HG03103 (cell line): ENCODE measurements around the gene DMRT1.

Source experiments
- ATAC-seq: cut with Tn5 transposase; IDR thresholded peaks from one replicate; pipeline ENCODE4 v1.9.1; 2021; ENCODE audit warnings: low read depth; ENCODE audit not compliant: unreplicated experiment

DMRT1 gene

DNA sequence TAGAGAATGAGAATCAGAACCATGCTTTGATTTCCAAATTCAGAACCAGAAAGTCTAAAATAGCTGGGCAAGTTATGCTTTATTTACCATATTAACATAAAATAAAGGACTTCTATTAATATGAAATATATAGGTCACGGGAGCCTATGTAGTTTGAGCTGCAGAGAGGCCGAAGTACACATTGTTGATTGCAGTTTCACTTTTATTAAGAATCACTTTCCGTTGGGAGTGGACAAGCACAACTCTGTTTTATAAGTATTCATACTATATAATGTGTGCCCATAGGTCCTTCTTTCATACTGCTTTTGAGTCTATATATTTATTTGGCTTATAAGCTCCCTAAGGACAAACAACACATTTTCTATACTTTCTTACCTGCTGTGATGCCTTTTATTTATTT lies 76.2 kb downstream of the DMRT1 start:
- ATAC-seq = no peak

- no peak for ATAC-seq
Measured at GRCh38 chr9:920927-921326, 79.4 kb downstream of the DMRT1 start.

GRCh38 chr9:922171-922570 lies 80.7 kb downstream of the DMRT1 start:
- no peak for ATAC-seq

DNA sequence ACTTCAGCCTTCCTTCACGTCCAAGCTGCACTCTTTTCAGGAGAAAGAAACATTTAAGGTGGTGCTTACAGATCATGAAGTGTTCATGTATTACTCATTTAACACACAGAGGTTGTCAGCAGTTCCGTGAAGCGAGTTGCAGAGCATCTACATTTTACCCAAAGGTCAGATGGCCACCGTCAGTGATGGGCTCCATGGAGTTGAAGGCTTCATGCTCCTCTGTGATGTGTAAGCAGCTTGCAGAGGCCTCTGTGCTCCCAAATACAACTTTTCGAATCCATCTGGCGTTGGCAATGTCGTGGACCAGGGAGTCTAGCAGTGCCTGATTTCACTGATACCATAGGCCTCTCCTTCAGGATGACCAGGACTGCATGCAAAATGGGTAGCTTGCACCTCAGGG lies 81.2 kb downstream of the DMRT1 start:
- no peak for ATAC-seq

DNA sequence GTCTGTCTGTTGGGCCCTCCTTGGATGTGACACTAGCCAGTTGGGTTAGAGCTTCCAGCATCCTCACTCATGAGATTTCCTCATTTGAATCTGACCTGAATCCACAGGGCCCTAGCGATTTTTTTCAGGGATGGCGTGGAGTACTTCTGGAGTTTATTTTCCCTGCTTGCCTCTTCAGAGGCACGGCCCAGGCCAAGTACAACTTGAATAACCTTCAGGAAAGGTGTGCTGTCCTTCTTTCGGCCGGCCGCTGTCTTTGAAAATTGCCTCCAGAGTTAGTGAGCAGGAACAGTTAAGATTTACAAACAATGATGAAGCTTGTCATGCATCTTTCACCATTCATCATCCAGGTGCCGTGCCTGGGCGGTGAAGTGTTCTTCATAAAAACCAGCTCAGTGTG lies 85.5 kb downstream of the DMRT1 start:
- ATAC-seq = no peak

DNA sequence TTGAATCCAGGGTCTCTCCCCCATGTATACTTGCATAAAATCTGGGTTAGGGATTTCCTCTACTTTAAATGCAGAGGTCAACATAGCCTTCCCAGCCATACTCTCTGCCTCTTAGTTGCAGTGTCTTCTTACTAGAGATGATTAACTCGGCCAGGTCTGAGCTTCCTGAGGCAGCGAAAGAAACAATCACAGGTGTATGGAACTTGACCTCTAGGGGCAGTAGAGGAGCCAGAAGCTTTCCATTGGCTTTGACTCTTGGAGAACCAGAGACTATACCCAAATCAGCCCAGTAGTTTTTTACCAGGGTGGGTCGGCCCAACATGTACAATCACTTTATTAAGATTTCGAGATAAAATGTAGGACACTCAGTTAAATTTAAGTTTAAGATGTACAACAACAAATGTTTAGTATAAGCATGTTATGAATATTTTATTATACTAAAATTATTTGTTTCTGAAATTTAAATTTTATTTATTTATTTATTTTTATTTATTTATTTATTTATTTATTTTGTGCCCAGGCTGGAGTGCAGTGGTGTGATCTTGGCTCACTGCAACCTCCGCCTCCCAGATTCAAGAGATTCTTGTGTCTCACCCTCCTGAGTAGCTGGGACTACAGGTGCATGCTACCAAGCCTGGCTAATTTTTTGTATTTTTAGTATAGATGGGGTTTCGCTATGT lies 87.0 kb downstream of the DMRT1 start:
- peak; percentile 89 for ATAC-seq

GRCh38 chr9:929719-930118 lies 88.2 kb downstream of the DMRT1 start:
- no peak for ATAC-seq

DNA sequence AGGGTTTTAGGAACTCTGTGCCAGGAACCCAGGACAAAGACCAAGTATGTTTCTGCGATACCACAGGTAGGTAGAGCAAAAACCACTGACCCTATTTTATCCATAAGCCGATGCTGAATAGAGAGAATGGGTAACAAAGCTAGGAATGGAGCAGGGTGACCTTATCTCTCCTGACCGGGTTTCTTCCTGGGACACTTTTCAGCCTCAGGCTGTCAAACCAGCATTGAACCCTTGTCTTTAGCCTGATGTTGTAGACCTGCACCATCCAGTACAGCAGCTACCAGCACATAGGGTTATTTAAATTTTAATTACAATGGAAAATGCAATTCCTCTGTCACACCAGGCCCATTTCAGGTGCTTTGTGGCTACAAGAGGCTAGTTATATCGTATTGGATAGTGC lies 91.9 kb downstream of the DMRT1 start:
- ATAC-seq = no peak

DNA sequence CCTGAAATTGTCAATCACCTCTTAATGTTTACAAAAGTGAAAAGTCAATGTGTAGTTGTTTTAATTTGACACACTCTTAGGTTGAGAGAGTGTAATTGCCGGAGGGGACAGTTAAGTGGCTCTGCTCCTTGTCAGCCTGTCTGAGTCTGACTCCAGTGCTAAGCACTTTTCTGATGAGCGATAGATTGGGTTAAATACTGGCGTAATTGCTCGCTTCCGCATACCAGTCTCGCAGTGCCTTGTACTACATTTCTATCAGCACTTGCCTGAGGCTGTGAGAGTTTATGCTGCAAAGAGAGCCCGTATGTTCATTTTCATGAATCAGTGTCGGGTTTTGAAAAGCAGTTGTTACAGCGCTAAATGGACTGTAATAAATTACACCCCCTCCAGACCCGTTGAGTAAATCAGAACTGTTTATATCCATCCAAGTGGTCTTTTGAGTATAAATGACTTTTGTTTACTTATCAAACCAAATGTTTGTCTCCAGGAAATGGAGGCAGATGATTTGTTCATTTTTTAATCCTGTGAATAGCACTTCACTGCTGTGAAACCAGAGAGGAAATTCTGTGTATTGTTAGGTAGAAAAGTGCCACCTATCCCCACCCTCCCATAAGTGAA lies 94.0 kb downstream of the DMRT1 start:
- ATAC-seq = no peak

GRCh38 chr9:942805-943580 lies 101.5 kb downstream of the DMRT1 start:
- ATAC-seq = no peak

GRCh38 chr9:947985-948384 lies 106.5 kb downstream of the DMRT1 start:
- no peak for ATAC-seq

- no peak for ATAC-seq
Measured at GRCh38 chr9:948497-948896, 107.0 kb downstream of the DMRT1 start.

GRCh38 chr9:950139-950538 lies 108.6 kb downstream of the DMRT1 start:
- no peak for ATAC-seq

GRCh38 chr9:952546-952945 lies 111.0 kb downstream of the DMRT1 start:
- no peak for ATAC-seq

- ATAC-seq = no peak
Measured at GRCh38 chr9:959105-959504, 117.6 kb downstream of the DMRT1 start.

DNA sequence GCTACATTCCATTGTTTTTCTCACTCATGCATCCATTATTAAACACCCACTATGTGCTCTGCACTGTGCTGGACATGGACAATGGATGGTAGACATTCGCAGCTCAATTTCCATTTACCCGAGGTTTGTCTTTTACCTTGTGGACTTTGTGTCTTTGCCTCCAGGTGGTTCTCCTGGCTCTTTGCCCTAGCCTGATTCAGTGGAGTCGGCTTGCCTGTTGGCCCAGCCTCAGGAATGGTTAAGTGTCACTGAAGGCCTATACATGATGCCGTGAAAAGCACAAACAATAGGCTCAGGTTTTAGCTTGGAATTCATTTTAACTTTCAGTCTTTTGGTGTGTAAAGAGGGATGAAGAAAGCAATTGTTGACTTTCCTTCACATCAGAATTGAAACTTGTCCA lies 118.4 kb downstream of the DMRT1 start:
- no peak for ATAC-seq

DNA sequence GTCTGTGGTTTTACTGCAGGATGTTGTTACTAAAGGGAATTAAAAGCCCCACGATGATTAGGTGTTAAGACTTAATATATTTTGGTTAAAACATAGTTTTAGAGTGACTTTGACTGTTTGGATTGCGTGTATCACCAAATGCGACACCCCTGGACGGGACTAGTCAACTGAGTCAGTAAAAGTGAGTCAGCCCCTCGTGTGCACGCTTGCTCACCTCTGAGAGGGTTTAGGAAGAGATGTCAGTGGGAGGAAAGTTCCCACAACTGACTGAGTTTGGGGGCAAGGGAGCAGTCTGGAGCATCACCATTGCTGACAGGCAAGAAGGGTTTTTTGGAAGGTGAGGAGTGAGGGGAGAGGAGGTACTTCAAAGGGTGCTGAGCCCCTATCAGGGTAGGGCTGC lies 120.5 kb downstream of the DMRT1 start:
- ATAC-seq = no peak

DNA sequence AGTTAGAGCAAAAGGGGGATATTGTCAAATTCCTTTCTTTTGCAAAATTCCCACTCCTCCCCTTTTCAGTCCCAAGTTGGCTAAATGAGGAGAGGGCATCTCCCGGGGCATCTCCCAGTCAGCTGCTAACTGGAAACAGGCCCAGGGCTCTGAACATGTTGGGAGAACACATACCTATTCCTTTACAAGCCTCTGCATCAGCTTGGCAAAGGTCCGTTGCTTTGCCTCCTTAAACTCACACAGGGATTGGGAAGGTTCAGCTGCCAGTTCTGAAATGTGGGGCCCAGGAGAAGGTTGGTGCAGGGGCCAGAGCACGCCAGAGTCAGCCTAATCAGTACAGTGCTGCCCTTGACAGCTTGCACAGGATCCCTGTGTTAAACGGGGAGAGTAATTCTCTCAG lies 124.0 kb downstream of the DMRT1 start:
- ATAC-seq = no peak

- ATAC-seq = no peak
Measured at GRCh38 chr9:966870-967269, 125.4 kb downstream of the DMRT1 start.

DNA sequence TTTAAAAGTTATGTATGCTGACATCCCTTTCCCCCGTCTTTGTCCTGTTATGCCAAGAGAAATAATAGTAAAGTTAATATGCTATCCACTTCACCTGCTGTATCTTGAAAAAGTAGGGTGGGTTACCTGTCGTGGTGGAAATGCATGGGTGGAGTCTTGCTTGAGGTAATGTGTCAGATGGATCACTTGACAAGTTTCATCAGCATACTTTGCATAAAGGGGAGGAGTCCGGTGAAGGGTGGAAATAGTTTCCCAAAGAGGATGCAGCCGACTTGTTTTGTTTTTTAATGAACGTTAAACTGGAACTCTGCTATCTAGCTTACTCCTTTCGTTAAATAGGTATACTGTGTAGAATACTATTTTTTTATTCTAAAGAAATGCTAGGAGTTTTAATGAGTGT lies 125.9 kb downstream of the DMRT1 start:
- ATAC-seq = no peak

- ATAC-seq = no peak
Measured at GRCh38 chr9:967903-968641, 126.6 kb downstream of the DMRT1 start.
